GM18907 (cell line): ENCODE results near the gene FAHD1.

Experiments
- ATAC-seq: cut with Tn5 transposase; IDR thresholded peaks from one replicate; pipeline ENCODE4 v1.9.1; 2021; ENCODE audit warnings: mild to moderate bottlenecking, moderate library complexity; ENCODE audit not compliant: unreplicated experiment

FAHD1 gene

DNA sequence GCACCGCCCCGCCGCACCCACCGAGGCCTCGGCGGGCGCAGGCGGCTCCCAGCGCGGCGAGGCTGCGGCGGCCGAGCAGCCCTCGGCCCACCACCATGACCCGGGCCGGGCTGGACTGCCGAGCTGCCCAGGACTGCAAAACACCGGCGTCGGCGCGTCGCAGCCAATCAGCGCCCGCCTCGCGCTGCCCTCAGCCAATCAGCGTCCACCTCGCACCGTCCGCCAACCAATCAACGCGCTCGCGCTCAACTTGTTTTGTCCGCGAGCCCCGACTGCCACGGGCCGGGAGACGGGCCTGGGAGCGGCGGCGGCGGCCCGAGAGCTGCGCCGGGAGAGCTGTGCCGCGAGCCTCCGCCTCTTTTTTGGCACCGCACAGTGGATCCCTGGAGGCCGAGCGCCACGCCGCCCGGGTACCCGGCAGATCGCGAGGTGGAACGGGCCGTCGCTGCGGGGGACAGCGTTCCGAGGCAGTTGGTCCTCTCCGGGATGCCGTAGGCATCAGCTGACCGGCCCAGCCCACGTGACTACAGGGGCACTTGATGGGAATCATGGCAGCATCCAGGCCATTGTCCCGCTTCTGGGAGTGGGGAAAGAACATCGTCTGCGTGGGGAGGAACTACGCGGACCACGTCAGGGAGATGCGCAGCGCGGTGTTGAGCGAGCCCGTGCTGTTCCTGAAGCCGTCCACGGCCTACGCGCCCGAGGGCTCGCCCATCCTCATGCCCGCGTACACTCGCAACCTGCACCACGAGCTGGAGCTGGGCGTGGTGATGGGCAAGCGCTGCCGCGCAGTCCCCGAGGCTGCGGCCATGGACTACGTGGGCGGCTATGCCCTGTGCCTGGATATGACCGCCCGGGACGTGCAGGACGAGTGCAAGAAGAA, at the start of gene FAHD1, which contains the start of gene HAGH:
Gene FAHD1 (plus strand): TSS at position 516 of the 883 bp plus-strand sequence. CDS start 33 bp downstream, at position 549.
Gene HAGH (minus strand): TSS at position 135 of the 883 bp plus-strand sequence. CDS start 38 bp downstream, at position 97.
- peak; percentile 84 for ATAC-seq

GRCh38 chr16:1777375-1778199, 49.4 kb upstream of the FAHD1 start:
- no peak for ATAC-seq

- no peak for ATAC-seq
These were observed 48.5 kb upstream of the FAHD1 start for GRCh38 chr16:1778200-1779179.

- no peak for ATAC-seq
These were observed 47.7 kb upstream of the FAHD1 start for GRCh38 chr16:1779234-1779701.

GRCh38 chr16:1779741-1780676, 47.0 kb upstream of the FAHD1 start:
- ATAC-seq: no peak

- no peak for ATAC-seq
These were observed 46.3 kb upstream of the FAHD1 start for GRCh38 chr16:1780677-1781072.

DNA sequence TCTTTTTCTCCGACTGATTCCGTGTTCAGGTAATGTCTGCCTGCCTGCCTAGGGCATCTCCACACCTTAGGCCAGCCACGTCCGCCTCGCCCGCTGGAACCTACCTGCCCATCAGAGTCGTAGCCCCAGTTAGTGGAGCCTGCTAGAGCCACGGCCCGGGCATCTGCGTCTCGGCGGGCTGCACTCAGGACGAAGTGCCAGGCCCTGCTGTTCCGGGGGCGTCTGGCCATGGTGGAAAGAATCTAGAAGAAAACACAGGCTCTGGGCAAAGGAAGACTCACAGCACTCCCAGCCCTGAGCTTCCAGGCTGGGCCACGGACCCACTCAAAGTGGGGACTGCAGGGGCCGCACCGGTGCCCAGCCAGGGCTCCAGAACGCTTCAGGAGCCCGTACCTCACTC, 45.8 kb upstream of the FAHD1 start:
- no peak for ATAC-seq

GRCh38 chr16:1781758-1782407, 45.1 kb upstream of the FAHD1 start:
- ATAC-seq: peak; percentile 11

GRCh38 chr16:1782408-1783264, 44.4 kb upstream of the FAHD1 start, which contains the start of the genes NUBP2 and SPSB3:
Gene NUBP2 (plus strand): TSS chr16:1782960. CDS start chr16:1783021, 61 bp downstream.
Gene SPSB3 (minus strand): TSS chr16:1782571. CDS start chr16:1781483, 1,088 bp downstream.
- peak; percentile 81 for ATAC-seq

DNA sequence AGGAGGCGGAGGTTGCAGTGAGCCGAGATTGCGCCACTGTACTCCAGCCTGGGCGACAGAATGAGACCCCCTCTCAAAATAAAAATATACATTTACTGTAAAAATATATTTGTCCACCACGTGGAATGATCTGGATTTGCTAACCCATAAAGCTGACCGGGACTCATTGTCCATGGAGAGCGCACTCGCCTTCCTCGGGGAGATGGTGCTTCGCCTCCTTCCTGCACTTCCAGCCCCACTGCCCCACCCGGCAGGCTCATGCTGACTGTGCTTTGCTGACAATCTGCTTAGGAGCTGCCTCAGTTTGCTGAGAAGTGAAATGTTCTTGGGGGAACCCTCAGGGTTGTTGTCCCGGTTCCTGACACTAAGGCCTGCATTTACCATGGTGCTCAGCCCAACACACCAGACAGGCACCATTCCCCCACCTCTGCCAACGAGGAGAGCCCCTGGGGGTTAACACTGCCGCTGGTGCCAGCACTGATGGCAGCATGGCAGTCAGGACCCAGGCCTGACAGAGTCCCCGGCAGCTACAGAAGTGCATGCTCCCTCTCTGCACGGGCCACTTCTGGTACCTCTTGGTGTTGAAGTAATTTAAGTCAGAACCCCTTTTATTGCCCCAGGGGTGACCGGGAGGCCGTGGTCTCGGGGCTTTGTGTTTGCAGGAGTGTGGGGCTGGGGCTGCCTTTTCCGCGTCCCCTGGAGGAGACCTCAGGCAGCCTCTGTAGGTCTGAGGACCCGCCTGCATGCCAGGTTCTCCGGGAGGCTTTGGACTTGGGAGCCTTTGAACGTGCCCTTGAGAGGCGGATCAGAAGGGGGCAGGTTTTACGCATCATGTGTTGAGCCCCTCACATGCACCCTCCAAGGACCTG, 41.8 kb upstream of the FAHD1 start:
- no peak for ATAC-seq

DNA sequence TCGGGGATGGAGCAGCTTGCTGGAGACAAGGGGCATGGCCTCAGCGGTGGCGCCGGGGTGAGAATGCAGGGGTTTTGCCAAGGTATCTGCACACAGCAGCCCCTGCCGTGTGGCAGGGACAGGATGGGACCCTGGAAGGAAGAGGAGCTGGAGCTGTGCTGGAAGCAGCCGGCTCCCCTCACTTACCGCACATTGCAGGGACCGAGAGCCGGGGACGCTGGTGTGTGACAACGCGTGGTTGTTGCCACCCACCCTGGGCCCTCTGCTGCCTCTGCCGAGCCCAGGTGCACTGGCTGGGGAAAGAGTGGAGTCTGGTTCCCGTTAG, 41.2 kb upstream of the FAHD1 start:
- no peak for ATAC-seq

DNA sequence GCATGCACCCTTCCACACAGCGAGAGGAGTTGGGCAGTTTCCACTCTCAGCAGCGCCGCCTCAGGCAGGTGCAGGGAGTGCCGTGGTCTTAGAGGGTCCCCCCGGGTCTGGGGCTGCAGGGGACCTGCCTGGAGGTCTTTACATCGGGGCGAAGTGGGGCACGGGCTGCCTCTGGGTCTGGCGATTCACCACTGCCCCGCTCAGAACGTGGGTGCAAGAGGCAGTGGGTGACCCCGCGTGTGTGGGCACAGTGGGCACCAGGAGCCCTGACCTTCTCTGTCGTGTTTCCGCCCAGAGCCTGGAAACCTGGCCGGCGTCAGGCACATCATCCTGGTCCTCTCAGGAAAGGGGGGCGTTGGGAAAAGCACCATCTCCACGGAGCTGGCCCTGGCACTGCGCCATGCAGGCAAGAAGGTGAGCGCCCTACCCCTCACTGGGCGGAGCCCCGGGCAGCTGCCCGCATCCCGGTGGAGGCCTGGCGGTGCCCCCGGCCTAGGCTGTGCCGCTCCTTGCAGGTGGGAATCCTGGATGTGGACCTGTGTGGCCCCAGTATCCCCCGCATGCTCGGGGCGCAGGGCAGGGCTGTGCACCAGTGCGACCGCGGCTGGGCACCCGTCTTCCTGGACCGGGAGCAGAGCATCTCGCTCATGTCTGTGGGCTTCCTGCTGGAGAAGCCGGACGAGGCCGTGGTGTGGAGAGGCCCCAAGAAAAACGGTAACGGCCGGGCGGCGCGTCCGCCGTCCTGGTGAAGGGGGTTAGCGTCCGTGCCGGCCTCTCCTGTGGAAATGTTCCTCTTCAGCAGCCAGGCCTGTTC, 40.6 kb upstream of the FAHD1 start:
- ATAC-seq: no peak

- ATAC-seq: no peak
These were observed 40.0 kb upstream of the FAHD1 start for GRCh38 chr16:1787056-1787321.

- ATAC-seq: no peak
These were observed 39.5 kb upstream of the FAHD1 start for GRCh38 chr16:1787322-1788094.

DNA sequence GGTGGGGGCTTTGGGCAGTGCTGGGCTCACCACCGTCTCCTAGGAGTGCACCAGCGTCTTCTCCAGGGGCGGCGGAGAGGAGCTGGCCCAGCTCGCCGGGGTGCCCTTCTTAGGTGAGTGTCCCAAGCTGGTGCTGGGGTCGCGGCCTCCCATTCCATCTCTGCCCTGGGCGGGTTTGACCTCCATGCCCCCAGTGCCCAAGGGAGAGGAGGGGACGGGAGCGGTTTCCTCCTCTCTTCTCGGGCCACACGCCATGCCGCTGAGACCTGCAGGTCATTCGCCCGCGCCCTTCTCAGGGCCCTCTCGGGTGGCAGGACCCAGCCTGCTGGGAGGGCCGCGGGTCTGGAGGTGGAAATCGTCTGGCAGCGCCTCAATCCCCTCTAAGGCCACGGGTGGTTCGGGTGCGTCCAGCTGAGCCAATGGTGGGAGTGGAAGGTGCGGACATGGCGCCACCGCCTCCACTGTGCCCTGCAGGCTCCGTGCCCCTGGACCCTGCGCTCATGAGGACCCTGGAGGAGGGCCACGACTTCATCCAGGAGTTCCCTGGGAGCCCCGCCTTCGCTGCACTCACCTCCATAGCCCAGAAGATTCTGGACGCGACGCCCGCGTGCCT, 38.8 kb upstream of the FAHD1 start:
- no peak for ATAC-seq
